ENCODE data around the gene PRLR.
"Not testable (repeated sequence)": the region's sequence is repeated elsewhere in the genome, so short reads cannot be mapped to it uniquely, and the experiment has no call there.

The PRLR gene

DNA sequence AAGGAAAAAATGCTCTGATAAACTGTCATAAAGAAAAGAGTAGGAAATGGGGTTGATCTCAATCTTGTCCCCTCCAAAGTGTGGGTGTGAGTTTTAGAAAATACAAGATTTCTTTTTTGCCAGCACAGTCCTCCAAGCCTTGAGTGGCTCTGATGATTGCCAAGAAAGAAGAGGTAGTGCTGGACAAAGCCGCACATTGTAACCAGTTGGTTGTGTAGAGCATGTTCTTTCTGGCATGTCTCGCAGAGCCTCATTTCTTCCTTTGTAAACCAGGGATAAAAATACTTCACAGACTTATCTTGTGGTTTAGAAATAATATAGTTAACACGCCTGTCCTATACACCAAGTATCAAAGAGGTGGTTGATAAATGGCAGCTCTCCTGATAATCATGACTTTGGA lies 30.4 kb downstream of the PRLR start:
- Mint-ChIP-seq H3K9me3 (no peaks in the 10 kb centered on the region), H3K4me1 (ENCODE audit: low read depth in 2 of 2) (no peaks in the 10 kb centered on the region), H3K27ac (no peak overlapping the region), H3K36me3 (ENCODE audit: insufficient read depth) (no peaks in the 10 kb centered on the region), H3K27me3 (peaks cover 12 to 74% of the 10 kb centered on the region in 2 donors), H3K4me3 (no peak overlapping the region)
- ATAC-seq (replicated peaks) (no peak), DNase-seq (no peak)

DNA sequence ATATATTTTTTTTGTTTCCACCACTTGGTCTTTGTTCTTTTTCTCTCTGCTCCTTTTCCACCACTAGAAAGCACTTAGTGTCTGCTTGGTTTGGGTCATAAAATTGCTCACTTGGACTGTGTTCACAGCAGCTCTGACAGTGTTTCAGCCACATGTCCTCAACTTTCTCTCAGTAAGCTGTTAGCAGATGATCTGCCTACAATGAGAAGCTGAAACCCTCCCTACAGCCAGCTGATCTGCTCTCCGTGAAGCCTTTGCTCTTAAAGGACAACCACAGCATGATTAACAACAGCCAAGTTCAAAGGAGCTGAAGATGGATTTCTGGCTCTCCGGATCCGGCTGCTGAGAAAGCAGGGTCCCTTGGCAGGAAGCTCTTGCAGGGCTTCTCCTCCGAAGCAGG lies 31.6 kb downstream of the PRLR start:
- ATAC-seq (replicated peaks), result no peak
- Mint-ChIP-seq H3K27ac (no peak overlapping the region), H3K4me1 (ENCODE audit: low read depth in 2 of 2) (peaks cover 0 to 1% of the 10 kb centered on the region in 2 donors), H3K27me3 (peaks cover 12 to 84% of the 10 kb centered on the region in 2 donors), H3K36me3 (ENCODE audit: insufficient read depth) (no peaks in the 10 kb centered on the region), H3K4me3 (no peak overlapping the region), H3K9me3 (no peaks in the 10 kb centered on the region)
- DNase-seq, result no peak

DNA sequence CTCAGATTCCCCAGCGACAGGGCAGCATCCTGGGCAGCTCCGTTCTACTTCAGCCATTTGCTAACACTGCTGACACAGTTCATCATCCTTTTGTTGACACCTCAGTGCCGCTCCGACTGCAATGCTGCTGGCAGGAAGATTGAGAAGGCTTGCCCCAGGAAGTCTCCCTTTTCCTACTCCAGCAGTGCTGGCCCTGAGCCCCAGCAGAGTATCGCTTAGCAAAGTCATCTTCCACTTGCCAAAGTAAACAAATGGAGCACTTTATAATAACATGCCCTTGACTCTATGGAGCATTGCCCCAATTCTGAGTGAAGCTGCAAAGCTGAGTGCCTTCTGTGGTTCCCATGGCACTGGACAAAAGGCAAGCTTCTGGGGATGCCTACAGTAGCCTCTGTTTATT lies 32.2 kb downstream of the PRLR start:
- Mint-ChIP-seq H3K4me3 (no peak overlapping the region), H3K27ac (no peak overlapping the region), H3K4me1 (ENCODE audit: low read depth in 2 of 2) (peaks cover 0 to 2% of the 10 kb centered on the region in 2 donors), H3K9me3 (no peaks in the 10 kb centered on the region), H3K27me3 (peaks cover 12 to 82% of the 10 kb centered on the region in 2 donors), H3K36me3 (ENCODE audit: insufficient read depth) (no peaks in the 10 kb centered on the region)
- ATAC-seq (replicated peaks) (no peak), DNase-seq (no peak)

DNA sequence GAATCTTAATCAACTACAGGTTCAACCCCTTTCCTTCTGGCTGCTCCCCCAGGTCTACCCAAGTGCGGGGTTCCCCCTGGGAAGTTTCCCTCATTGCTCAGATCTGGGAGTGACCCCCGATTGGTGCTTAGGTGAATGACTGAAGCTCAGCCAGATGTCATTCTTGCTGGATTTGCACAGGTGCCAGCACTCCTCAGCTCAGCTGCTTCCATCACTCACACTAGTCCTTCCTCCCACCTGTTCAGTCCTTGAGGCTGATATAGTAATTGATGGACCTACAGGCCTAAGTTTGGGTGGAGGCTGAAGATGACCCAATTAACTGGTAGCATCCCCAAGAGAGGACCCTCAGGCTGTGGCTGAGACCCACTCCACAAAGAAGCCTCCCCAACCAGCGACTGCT lies 32.9 kb downstream of the PRLR start:
- no peak for DNase-seq
- ATAC-seq (replicated peaks), result no peak
- Mint-ChIP-seq H3K36me3 (ENCODE audit: insufficient read depth) (no peaks in the 10 kb centered on the region), H3K27me3 (peaks cover 12 to 77% of the 10 kb centered on the region in 2 donors), H3K4me3 (no peak overlapping the region), H3K27ac (no peak overlapping the region), H3K9me3 (no peaks in the 10 kb centered on the region), H3K4me1 (ENCODE audit: low read depth in 2 of 2) (peaks cover 0 to 2% of the 10 kb centered on the region in 2 donors)

DNA sequence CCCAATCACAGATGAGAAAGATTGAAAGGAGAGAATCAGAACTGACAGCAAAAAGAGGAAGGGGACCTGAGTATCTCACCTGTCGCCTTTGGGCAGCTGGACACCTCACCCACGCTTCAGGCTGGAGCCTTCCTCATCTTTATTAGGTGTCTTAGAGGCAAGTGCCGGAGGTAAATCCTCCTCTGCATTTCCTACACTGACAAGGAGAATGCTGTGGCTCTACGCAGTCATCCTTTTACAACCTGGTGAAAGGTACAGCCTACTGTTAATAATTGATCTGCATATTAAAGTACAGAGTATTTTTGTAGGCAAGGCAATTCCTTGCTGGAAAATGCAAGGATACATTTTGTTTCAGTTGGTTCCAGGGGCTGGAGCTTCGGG lies 34.8 kb downstream of the PRLR start:
- H3K4me3 Mint-ChIP-seq, result no peak overlapping the region
- no peaks in the 10 kb centered on the region for H3K36me3 Mint-ChIP-seq (ENCODE audit: insufficient read depth)
- no peak for DNase-seq
- H3K9me3 Mint-ChIP-seq, result no peaks in the 10 kb centered on the region
- ATAC-seq (replicated peaks), result no peak
- no peak overlapping the region for H3K27ac Mint-ChIP-seq
- peaks cover 12 to 72% of the 10 kb centered on the region in 2 donors for H3K27me3 Mint-ChIP-seq
- H3K4me1 Mint-ChIP-seq (ENCODE audit: low read depth in 2 of 2), result peaks cover 0 to 2% of the 10 kb centered on the region in 2 donors

DNA sequence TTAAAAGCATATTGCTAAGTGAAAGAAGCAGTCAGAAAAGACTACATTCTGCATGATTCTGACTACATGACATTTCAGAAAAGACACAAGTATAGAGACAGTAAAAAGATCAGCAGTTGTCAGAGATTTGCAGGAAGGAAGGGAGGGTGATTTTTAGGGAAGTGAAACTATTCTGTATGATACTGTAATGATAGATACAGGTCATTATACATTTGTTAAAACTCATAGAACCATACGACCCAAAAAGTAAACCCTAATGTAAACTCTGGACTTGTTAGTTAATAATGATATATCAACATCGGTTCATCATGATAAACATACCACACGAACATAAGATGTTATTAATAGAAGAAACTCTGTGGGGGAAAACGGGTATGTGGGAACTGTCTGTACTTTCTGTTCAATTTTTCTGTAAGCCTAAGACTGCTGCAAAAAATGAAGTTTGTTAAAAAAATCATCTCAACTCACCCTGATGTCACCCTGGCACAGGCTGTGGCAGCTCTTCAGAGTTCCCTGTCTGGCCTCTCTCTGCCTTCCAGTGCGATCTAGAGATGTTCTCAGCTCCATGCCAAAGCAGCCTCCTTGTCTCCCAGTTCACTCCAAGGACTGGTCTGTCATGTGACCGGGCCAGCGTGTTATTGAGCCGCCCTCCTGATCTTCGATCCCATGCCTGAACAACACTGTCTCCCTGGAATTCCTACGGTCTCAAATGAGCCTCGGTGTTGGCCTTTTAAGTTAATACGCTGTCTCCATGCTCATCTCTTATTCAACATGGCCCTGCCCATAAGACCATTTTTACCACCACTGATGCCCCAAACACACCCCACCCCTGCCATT lies 35.4 kb downstream of the PRLR start:
- Mint-ChIP-seq H3K27ac (no peak overlapping the region), H3K36me3 (ENCODE audit: insufficient read depth) (no peaks in the 10 kb centered on the region), H3K9me3 (no peaks in the 10 kb centered on the region), H3K4me3 (no peak overlapping the region), H3K27me3 (peaks cover 12 to 66% of the 10 kb centered on the region in 2 donors), H3K4me1 (ENCODE audit: low read depth in 2 of 2) (peaks cover 0 to 2% of the 10 kb centered on the region in 2 donors)
- DNase-seq (no peak), ATAC-seq (replicated peaks) (no peak)

DNA sequence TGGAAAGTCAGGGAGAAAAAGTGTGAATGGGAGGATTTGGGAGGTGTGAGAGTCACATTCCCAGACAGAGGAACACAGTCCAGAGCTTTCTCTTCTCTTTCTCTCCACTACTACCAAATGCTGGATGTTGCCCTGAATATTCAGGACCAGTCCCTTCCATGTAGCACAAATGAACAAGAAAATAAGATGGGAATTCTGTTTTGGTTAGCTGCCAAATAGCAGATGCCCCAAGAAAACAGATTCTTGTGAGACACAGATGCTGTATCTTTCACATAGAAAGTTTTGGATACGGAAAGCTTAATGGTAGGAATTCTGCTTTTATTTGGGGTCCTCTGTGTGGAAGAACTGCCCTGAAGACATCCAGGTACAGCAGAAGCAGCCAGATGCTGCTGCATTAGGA lies 37.8 kb downstream of the PRLR start:
- Mint-ChIP-seq H3K4me1 (ENCODE audit: low read depth in 2 of 2) (peaks cover 0 to 2% of the 10 kb centered on the region in 2 donors), H3K27me3 (peaks cover 0 to 59% of the 10 kb centered on the region in 2 donors), H3K27ac (no peak overlapping the region), H3K4me3 (no peak overlapping the region), H3K36me3 (ENCODE audit: insufficient read depth) (no peaks in the 10 kb centered on the region), H3K9me3 (no peaks in the 10 kb centered on the region)
- DNase-seq (no peak), ATAC-seq (replicated peaks) (no peak)

DNA sequence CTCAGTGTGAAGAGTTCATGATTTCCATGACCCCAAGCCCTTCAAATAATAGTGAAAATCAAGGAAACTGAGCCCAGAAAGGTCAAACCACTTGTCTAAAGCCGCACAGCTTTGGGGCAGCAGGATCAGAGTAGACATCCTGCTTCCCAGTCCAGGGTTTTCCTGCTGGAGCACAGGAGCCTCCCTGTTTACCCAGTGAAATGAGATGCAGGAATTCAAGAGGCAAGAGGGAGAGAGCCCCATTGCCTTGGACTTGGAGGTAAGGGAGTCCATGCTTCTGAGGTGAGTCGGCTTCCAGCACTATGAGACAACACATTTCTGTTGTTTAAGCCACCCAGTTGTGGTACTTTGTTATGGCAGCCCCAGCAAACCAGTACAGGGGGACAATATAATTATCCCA lies 40.5 kb downstream of the PRLR start:
- H3K27me3 Mint-ChIP-seq, result peaks cover 0 to 54% of the 10 kb centered on the region in 2 donors
- not testable (repeated sequence) for H3K4me1 Mint-ChIP-seq (ENCODE audit: low read depth in 2 of 2); DNase-seq; ATAC-seq (replicated peaks); H3K27ac Mint-ChIP-seq; H3K4me3 Mint-ChIP-seq; H3K36me3 Mint-ChIP-seq (ENCODE audit: insufficient read depth); H3K9me3 Mint-ChIP-seq

DNA sequence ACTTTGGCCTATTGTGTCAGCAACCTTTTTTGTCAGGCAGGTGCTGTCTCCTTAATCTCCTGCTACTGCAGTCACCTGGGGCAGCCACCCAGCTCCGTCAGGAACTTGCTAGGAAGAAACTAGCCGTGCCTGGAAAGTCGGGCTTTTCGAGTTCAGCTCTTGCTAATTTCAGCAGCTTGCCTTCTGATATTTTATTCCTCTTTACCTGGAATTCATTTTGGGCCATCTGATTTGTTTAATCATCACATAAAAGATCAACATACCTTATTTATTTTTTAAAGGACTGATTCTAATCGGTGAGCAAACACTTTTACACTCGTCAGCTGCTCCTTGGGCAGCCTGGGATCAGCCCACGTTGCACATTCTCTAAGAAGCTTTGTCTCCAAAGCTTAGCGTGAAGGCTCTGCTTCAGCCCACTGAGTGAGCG lies 42.2 kb downstream of the PRLR start:
- H3K4me1 Mint-ChIP-seq (ENCODE audit: low read depth in 2 of 2), result no peaks in the 10 kb centered on the region
- no peak overlapping the region for H3K4me3 Mint-ChIP-seq
- ATAC-seq (replicated peaks) (no peak), DNase-seq (no peak)
- H3K27me3 Mint-ChIP-seq, result peaks cover 3 to 42% of the 10 kb centered on the region in 2 donors
- H3K9me3 Mint-ChIP-seq, result no peaks in the 10 kb centered on the region
- H3K36me3 Mint-ChIP-seq (ENCODE audit: insufficient read depth), result no peaks in the 10 kb centered on the region
- no peak overlapping the region for H3K27ac Mint-ChIP-seq

DNA sequence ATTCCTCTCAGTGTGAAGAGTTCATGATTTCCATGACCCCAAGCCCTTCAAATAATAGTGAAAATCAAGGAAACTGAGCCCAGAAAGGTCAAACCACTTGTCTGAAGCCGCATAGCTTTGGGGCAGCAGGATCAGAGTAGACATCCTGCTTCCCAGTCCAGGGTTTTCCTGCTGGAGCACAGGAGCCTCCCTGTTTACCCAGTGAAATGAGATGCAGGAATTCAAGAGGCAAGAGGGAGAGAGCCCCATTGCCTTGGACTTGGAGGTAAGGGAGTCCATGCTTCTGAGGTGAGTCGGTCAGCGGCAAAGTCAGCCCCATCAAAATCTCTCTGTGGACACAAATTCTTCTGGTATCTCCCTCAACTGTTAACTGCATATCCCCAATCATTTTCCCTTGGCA lies 42.7 kb downstream of the PRLR start:
- not testable (repeated sequence) for H3K4me1 Mint-ChIP-seq (ENCODE audit: low read depth in 2 of 2); DNase-seq; ATAC-seq (replicated peaks); H3K4me3 Mint-ChIP-seq; H3K9me3 Mint-ChIP-seq; H3K36me3 Mint-ChIP-seq (ENCODE audit: insufficient read depth); H3K27ac Mint-ChIP-seq
- H3K27me3 Mint-ChIP-seq, result peaks cover 7 to 46% of the 10 kb centered on the region in 2 donors

DNA sequence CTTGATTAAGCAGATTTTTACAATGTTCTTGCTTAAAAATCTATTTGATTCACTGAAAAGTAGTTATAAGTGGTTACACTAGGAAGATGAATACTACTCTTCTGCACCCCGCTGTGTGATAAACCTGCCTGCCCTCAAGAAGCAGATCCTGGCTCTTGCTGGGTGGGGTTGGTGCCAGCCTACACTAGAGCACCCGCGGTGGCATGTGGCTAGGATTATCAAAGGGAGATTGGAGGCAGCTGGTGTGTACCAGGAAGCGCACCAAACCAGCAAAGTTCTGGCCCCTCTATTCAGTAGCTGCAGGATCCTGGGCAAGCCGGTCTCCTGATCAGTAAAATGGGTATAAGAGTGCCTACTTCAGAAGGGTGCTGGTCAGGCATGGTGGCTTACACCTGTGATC lies 43.5 kb downstream of the PRLR start:
- no peaks in the 10 kb centered on the region for H3K36me3 Mint-ChIP-seq (ENCODE audit: insufficient read depth)
- no peak overlapping the region for H3K4me3 Mint-ChIP-seq
- no peak overlapping the region for H3K27ac Mint-ChIP-seq
- H3K4me1 Mint-ChIP-seq (ENCODE audit: low read depth in 2 of 2), result no peaks in the 10 kb centered on the region
- no peak for DNase-seq
- ATAC-seq (replicated peaks), result no peak
- no peaks in the 10 kb centered on the region for H3K9me3 Mint-ChIP-seq
- peaks cover 7 to 40% of the 10 kb centered on the region in 2 donors for H3K27me3 Mint-ChIP-seq

DNA sequence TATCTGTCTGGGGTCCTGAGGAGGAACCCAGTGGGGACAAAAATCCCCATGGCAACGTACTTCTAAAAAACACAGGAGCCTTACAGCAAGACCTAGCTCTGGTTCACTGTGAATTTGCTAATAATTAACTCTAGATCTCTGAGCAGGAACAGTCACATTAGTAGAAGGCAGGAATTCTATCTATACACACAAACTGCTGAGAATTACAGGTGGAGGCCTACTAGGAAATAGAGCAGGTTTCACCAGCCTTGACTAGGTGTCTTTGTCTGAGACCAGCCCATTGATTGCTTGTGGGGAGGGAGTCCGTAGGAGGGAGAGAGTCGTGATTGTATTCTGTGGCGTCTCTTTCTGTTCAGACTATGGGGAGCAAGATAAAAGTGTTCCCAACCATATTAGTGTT lies 44.8 kb downstream of the PRLR start:
- no peaks in the 10 kb centered on the region for H3K4me1 Mint-ChIP-seq (ENCODE audit: low read depth in 2 of 2)
- ATAC-seq (replicated peaks) (no peak), DNase-seq (no peak)
- no peaks in the 10 kb centered on the region for H3K9me3 Mint-ChIP-seq
- no peaks in the 10 kb centered on the region for H3K36me3 Mint-ChIP-seq (ENCODE audit: insufficient read depth)
- H3K27ac Mint-ChIP-seq, result no peak overlapping the region
- H3K4me3 Mint-ChIP-seq, result no peak overlapping the region
- H3K27me3 Mint-ChIP-seq, result peaks cover 7 to 36% of the 10 kb centered on the region in 2 donors

DNA sequence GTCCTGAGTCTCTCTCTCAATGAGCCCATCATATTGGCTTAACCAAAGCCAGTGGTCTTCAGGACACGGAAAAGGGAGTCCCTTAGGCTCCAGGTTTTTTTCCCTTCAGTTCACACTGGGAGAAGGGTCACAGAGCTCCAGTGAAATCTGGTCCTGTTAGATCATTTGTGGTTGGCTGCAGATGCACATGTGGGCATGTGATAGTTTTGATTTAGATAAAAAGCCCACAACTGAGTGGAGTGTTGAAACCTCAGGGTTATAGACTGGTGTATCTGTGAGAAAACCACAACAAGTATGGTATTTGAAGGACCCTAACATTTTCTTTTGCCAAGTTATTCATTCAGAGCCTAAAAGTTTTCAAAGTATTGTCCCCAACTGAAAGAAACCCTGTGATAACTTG lies 46.7 kb downstream of the PRLR start:
- H3K27ac Mint-ChIP-seq, result no peak overlapping the region
- peaks cover 7 to 47% of the 10 kb centered on the region in 2 donors for H3K27me3 Mint-ChIP-seq
- H3K4me1 Mint-ChIP-seq (ENCODE audit: low read depth in 2 of 2), result no peaks in the 10 kb centered on the region
- no peaks in the 10 kb centered on the region for H3K9me3 Mint-ChIP-seq
- ATAC-seq (replicated peaks) (no peak), DNase-seq (no peak)
- no peak overlapping the region for H3K4me3 Mint-ChIP-seq
- no peaks in the 10 kb centered on the region for H3K36me3 Mint-ChIP-seq (ENCODE audit: insufficient read depth)

DNA sequence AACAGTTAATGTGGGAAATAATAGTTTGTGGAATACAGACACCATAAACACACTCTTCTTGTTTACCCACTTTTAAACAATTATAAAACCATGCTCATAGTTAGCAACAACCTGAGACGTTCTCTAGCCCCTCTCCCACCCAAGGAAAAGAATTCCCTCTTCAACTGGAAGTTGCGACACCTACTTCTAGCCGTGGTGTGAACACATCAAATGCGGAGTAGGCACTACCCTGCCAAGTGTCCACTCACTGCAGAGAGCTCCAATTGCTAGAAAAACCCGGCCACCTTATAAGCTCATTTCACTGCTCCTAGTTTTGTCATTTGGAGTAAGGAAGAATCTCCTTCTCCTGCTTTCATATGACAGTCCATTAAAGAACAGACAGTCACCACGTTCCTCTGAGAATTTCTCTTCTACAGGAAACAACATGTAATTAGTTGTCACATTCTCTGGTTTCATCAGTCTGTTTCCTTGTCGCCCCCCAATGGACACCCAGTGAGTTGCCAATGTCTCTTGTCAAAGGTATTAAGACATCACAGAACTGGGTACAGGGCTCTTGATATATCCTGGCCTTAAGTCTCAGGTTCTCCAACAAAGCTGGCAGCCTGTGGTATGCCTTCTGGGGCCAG lies 47.3 kb downstream of the PRLR start:
- H3K4me1 Mint-ChIP-seq (ENCODE audit: low read depth in 2 of 2), result no peaks in the 10 kb centered on the region
- no peak for ATAC-seq (replicated peaks)
- no peaks in the 10 kb centered on the region for H3K36me3 Mint-ChIP-seq (ENCODE audit: insufficient read depth)
- no peak overlapping the region for H3K4me3 Mint-ChIP-seq
- H3K27me3 Mint-ChIP-seq, result peaks cover 7 to 42% of the 10 kb centered on the region in 2 donors
- no peaks in the 10 kb centered on the region for H3K9me3 Mint-ChIP-seq
- DNase-seq, result no peak
- no peak overlapping the region for H3K27ac Mint-ChIP-seq
